CD4-positive, alpha-beta T cell (primary cell): Measurements from ENCODE around the gene CPED1. TPM values are rescaled to one million over a fixed set of nuclear protein-coding genes. Genes with fewer than 3 reads are reported as not detected.

Source experiments
- ATAC-seq: fragments of 200-7000 bp; cut with Tn5 transposase; one replicate; pipeline ENCODE4 v1.10.0; 2022; ENCODE audit warnings: mild to moderate bottlenecking; ENCODE audit not compliant: poor library complexity
- CTCF ChIA-PET: fragments of 350-600 bp; sonication (Branson Sonifier 250); formaldehyde crosslinking; loops from one replicate; lab custom pipeline; 2021; ENCODE audit warnings: antibody characterized with exemption, inconsistent platforms; lab: Charles Lee
- POLR2A ChIA-PET: fragments of 350-600 bp; sonication (Branson Sonifier 250); formaldehyde crosslinking; loops from one replicate; lab custom pipeline; 2021; ENCODE audit warnings: antibody characterized with exemption, inconsistent platforms; lab: Charles Lee
- DNase-seq, 14 experiments: peaks; one replicate each; pipeline ENCODE4 v3.0.0-alpha.2; 2013 to 2020; ENCODE audit warnings: mixed read lengths in 2 of 14
- H3K27ac ChIP-seq, 2 donors: one replicate each; pipeline versions ENCODE4 v1.5.1 to v1.7.0; 2013; ENCODE audit warnings: low read length in 2 of 2, low read depth in 1 of 2, mild to moderate bottlenecking in 1 of 2
- H3K27me3 ChIP-seq, 2 experiments: 1 replicate in 1 of 2; 2 replicates in 1 of 2; pipeline versions ENCODE4 v1.6.1 to v1.7.0; 2013; ENCODE audit warnings: low read length in 2 of 2, control low read depth in 1 of 2, mild to moderate bottlenecking in 1 of 2, moderate library complexity in 1 of 2; ENCODE audit not compliant: insufficient read depth in 2 of 2, control insufficient read depth in 1 of 2
- H3K36me3 ChIP-seq: one replicate; pipeline ENCODE4 v1.6.1; 2013; ENCODE audit warnings: low read length, control low read depth; ENCODE audit not compliant: insufficient read depth
- H3K4me1 ChIP-seq: one replicate; pipeline ENCODE4 v1.6.1; 2013; ENCODE audit warnings: low read length, control low read depth; ENCODE audit not compliant: insufficient read depth
- H3K4me3 ChIP-seq: one replicate; pipeline ENCODE4 v1.5.1; 2013; ENCODE audit warnings: mild to moderate bottlenecking, low read length, moderate library complexity
- H3K9me3 ChIP-seq, 2 experiments: 1 replicate in 1 of 2; 2 replicates in 1 of 2; pipeline versions ENCODE4 v1.6.1 to v1.7.0; 2013; ENCODE audit warnings: low read length in 2 of 2, mild to moderate bottlenecking in 2 of 2, control low read depth in 1 of 2, moderate library complexity in 1 of 2; ENCODE audit not compliant: control insufficient read depth in 1 of 2, insufficient read depth in 1 of 2
- H3K27ac Mint-ChIP-seq: one replicate; pipeline ENCODE4 v1.8.0; 2020; ENCODE audit warnings: mixed read lengths
- H3K27me3 Mint-ChIP-seq: one replicate; pipeline ENCODE4 v1.8.0; 2021; ENCODE audit warnings: mixed read lengths
- H3K36me3 Mint-ChIP-seq: one replicate; pipeline ENCODE4 v1.8.0; 2021; ENCODE audit warnings: low read depth, mixed read lengths
- H3K4me1 Mint-ChIP-seq: one replicate; pipeline ENCODE4 v1.8.0; 2021; ENCODE audit warnings: low read depth, mixed read lengths
- H3K4me3 Mint-ChIP-seq: one replicate; pipeline ENCODE4 v1.8.0; 2020; ENCODE audit warnings: mild to moderate bottlenecking, mixed read lengths
- H3K9me3 Mint-ChIP-seq: one replicate; pipeline ENCODE4 v1.8.0; 2020; ENCODE audit warnings: mixed read lengths
- CTCF ChIP-seq: fragments of 200-600 bp; IDR thresholded peaks from one replicate; pipeline ENCODE4 v1.8.0; 2022; ENCODE audit warnings: antibody characterized with exemption, mild to moderate bottlenecking
- intact Hi-C, 2 experiments: fragments of 100-400 bp; cut with DNase I in 1 of 2; cut with micrococcal nuclease in 1 of 2; formaldehyde crosslinking; loops; one replicate each; pipeline versions ENCODE4 v1.15.1 to v1.9.0; 2023 to 2025; cut with DNase I, micrococcal nuclease
- total RNA-seq, 174 experiments: library from RNA in 2 of 174; stranded (reverse) in 2 of 174; gene quantifications; one replicate each; pipeline ENCODE4 v1.2.3 and lab custom pipeline; 2021 to 2026

Gene CPED1
- total RNA-seq, 2 experiments from 2014 or later, result 0.08 to 0.19 TPM

DNA sequence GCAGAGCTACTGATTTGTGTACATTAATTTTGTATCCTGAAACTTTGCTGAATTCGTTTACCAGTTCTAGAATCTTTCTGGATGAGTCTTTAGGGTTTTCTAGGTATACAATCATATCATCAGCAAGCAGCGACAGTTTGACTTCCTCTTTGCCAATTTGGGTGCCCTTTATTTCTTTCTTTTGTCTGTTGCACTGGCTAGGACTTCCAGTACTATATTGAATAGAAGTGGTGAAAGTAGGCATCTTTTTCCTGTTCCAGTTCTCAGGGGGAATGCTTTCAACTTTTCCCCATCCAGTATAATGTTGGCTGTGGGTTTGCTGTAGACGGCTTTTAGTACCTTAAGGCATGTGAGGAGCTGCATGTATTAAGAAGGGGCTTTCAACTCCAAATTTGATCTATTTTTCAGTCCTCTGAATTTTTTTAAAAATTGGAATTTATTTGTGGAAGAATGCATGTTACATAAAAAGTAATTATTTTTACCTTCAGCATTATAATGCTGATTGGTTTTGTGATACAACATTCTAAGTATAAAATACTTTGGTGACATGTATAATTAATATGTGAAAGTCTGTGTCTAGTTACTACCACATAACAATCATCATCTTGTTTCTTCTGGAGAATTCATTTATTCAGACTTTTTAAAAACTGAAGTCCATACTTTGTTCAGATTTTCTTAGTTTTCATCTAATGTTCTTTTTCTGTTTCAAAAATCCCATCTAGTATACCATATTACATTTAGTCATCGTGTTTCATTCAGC is 49.6 kb downstream of the CPED1 start:
- no peak for TF ChIP-seq CTCF
- ChIA-PET CTCF (interaction anchor here (1.7 kb wide), 1 partner anchor 14 kb away, joined by 4 read pairs; no protein-coding TSS in a partner anchor), POLR2A (interaction anchor here (0.7 kb wide), 1 partner anchor 1078 kb away, joined by 3 read pairs; no protein-coding TSS in a partner anchor)
- Mint-ChIP-seq H3K27me3 (peaks cover 4% of the 10 kb centered on the region), H3K4me1 (peaks cover under 1% of the 10 kb centered on the region), H3K4me3 (no peak overlapping the region), H3K36me3 (no peaks in the 10 kb centered on the region), H3K27ac (no peak overlapping the region), H3K9me3 (no peaks in the 10 kb centered on the region)
- Histone ChIP-seq H3K27me3 (no peaks in the 10 kb centered on the region), H3K4me1 (no peaks in the 10 kb centered on the region), H3K9me3 (no peaks in the 10 kb centered on the region), H3K27ac (no peak overlapping the region), H3K4me3 (no peak overlapping the region), H3K36me3 (no peaks in the 10 kb centered on the region)
- no peak for DNase-seq
- ATAC-seq, result no peak
- intact Hi-C loops, result no loop called here

- H3K27me3 Mint-ChIP-seq, result peaks cover 4% of the 10 kb centered on the region
- H3K4me1 Mint-ChIP-seq, result no peaks in the 10 kb centered on the region
- no peak overlapping the region for H3K27ac Mint-ChIP-seq
- DNase-seq, result no peak
- ChIA-PET CTCF (interaction anchor here (1.7 kb wide), 1 partner anchor 15 kb away, joined by 4 read pairs; no protein-coding TSS in a partner anchor), POLR2A (no interaction called here)
- no peaks in the 10 kb centered on the region for H3K4me1 ChIP-seq
- H3K36me3 Mint-ChIP-seq, result no peaks in the 10 kb centered on the region
- no peaks in the 10 kb centered on the region for H3K9me3 Mint-ChIP-seq
- H3K9me3 ChIP-seq, result no peaks in the 10 kb centered on the region
- H3K27me3 ChIP-seq, result no peaks in the 10 kb centered on the region
- H3K36me3 ChIP-seq, result no peaks in the 10 kb centered on the region
- H3K4me3 ChIP-seq, result no peak overlapping the region
- TF ChIP-seq CTCF, result no peak
- no peak overlapping the region for H3K27ac ChIP-seq
- intact Hi-C loops, result no loop called here
- ATAC-seq, result no peak
- H3K4me3 Mint-ChIP-seq, result no peak overlapping the region
Observed at GRCh38 chr7:121038717-121039509, 50.4 kb downstream of the CPED1 start.

GRCh38 chr7:121039510-121039822 is 51.0 kb downstream of the CPED1 start:
- no peaks in the 10 kb centered on the region for H3K4me1 ChIP-seq
- no peaks in the 10 kb centered on the region for H3K9me3 Mint-ChIP-seq
- no peak overlapping the region for H3K27ac ChIP-seq
- no peak overlapping the region for H3K4me3 ChIP-seq
- H3K27me3 Mint-ChIP-seq, result peaks cover 4% of the 10 kb centered on the region
- no peaks in the 10 kb centered on the region for H3K9me3 ChIP-seq
- H3K27ac Mint-ChIP-seq, result no peak overlapping the region
- H3K4me3 Mint-ChIP-seq, result no peak overlapping the region
- POLR2A ChIA-PET, result no interaction called here
- no peaks in the 10 kb centered on the region for H3K36me3 Mint-ChIP-seq
- intact Hi-C loops, result no loop called here
- H3K4me1 Mint-ChIP-seq, result no peaks in the 10 kb centered on the region
- H3K27me3 ChIP-seq, result no peaks in the 10 kb centered on the region
- no peak for TF ChIP-seq CTCF
- DNase-seq (no peak), ATAC-seq (no peak)
- CTCF ChIA-PET, result interaction anchor here (1.7 kb wide), 1 partner anchor 15 kb away, joined by 4 read pairs; no protein-coding TSS in a partner anchor
- no peaks in the 10 kb centered on the region for H3K36me3 ChIP-seq
